Glomerular visceral epithelial cell (primary cell): ENCODE data around the gene CNGA4.

Experiments
- DNase-seq: peaks from one replicate; pipeline ENCODE4 v3.0.0-alpha.2; 2016; ENCODE audit errors: extremely low spot score

The CNGA4 gene, protein sequence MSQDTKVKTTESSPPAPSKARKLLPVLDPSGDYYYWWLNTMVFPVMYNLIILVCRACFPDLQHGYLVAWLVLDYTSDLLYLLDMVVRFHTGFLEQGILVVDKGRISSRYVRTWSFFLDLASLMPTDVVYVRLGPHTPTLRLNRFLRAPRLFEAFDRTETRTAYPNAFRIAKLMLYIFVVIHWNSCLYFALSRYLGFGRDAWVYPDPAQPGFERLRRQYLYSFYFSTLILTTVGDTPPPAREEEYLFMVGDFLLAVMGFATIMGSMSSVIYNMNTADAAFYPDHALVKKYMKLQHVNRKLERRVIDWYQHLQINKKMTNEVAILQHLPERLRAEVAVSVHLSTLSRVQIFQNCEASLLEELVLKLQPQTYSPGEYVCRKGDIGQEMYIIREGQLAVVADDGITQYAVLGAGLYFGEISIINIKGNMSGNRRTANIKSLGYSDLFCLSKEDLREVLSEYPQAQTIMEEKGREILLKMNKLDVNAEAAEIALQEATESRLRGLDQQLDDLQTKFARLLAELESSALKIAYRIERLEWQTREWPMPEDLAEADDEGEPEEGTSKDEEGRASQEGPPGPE

GRCh38 chr11:6238902-6239301 lies at the start of gene CNGA4:
Gene CNGA4 (plus strand): TSS chr11:6239089. CDS start chr11:6239207, 118 bp downstream.
- DNase-seq: no peak

DNA sequence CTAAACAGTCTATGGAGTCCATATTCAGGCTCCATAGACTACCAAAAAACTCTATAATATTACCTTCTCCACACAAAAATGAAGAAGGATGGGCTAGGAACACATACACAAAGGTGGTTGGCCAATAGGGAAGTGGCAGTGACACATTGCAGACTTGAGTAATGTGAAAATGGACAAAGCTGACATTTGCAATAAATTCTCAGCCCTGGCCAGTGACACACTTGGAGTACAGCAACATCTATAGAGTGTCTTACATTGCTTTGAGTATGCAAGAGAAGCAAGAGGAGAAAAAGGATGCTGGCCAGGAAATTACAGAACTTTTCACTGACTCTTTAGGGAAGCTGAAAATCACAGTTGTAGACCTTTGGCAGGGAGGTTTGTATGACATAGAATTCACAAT lies 47.1 kb upstream of the CNGA4 start:
- no peak for DNase-seq

GRCh38 chr11:6194065-6194581 lies 44.8 kb upstream of the CNGA4 start:
- DNase-seq: no peak

DNA sequence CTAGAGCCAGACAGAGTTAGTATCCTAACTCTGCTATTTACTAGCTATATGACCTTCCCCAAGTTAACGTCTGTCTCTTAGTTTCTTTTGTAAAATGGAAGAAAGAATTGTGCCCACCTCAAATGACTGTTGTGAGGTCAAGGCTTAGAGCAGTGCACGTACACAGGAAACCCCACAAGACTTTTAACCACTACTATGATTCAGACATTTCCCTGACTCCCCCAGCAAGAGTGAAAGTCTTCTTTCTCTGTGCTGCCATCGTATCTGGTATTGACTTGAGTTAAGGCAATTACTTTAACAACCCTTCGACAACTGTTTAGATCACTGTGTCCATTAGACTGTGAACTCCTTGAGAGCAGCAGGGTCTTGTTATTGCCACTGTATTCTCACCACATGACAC lies 42.5 kb upstream of the CNGA4 start:
- DNase-seq: no peak

GRCh38 chr11:6197466-6198200 lies 41.3 kb upstream of the CNGA4 start:
- DNase-seq: no peak

DNA sequence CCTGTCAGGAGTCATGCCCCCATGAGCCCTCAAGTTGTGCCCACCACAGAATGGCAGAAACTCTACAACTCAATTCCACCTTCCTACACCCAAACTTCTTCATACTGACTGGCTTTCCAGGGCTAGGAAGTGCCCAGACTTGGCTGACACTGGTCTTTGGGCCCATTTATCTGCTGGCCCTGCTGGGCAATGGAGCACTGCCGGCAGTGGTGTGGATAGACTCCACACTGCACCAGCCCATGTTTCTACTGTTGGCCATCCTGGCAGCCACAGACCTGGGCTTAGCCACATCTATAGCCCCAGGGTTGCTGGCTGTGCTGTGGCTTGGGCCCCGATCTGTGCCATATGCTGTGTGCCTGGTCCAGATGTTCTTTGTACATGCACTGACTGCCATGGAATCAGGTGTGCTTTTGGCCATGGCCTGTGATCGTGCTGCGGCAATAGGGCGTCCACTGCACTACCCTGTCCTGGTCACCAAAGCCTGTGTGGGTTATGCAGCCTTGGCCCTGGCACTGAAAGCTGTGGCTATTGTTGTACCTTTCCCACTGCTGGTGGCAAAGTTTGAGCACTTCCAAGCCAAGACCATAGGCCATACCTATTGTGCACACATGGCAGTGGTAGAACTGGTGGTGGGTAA lies 39.6 kb upstream of the CNGA4 start, which contains the start of gene OR52W1:
TSS of gene OR52W1 (plus strand) at position 51 of the 637 bp plus-strand sequence. CDS start at position 51, 0 bp downstream.
- DNase-seq: no peak

- DNase-seq: no peak
Observed at GRCh38 chr11:6200975-6201374, 37.9 kb upstream of the CNGA4 start.

GRCh38 chr11:6201481-6201880 lies 37.4 kb upstream of the CNGA4 start:
- DNase-seq: no peak

DNA sequence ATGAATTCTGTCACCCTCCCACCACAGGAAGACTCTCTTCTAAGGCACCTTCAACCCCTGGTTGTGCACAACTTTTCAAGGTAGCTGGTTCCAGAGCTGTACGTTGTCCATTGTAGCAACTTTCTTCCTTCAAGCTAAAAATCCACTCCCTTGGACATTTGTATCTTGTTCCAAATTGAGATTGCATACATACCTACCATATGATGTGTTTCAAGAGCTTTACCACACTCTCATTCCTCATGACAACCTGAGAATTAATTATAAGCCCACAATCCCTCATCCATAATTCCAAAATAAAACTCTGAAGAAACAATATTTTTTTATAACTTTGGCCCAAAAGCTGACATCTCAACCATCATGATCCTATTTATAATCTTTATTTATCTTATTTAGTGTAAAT lies 36.8 kb upstream of the CNGA4 start:
- DNase-seq: no peak

DNA sequence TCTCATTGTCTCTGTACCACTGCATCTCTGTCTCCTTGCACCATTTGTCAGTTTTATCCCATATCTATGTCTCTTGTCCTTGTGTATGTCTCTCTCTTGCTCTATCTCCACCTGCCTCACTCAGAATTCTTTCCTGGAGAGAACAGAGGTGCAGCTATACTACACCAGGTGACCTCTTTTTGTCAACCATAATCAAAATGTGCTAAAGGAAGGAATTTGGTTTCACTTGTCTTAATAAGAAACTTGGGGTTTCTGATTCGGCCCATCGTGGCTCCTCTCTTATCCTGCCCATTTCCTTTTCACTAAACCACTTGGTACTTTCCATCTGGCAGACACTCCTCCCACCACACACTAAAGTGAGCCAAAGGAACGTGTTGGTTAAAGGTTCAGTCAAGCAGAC lies 35.6 kb upstream of the CNGA4 start:
- no peak for DNase-seq

GRCh38 chr11:6204706-6205105 lies 34.2 kb upstream of the CNGA4 start:
- no peak for DNase-seq

DNA sequence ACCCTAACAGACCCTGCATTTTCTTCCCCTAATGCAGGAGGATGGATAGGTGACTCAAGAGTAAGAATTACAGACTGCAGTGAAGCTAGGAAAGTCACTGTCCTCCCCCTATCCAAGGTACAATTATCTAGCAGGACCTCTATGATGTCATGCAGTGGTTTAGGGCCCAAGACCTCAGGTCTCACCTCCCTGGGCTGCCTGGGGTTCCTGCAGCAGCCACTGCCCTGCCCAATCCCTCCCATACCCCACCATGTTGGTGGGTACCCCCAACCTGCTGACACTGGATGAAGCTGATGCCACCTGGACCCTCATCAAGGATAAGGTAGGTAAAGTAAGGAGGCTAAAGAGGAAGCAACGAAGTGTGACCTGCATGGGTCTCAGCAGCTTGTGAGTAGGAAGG lies 33.5 kb upstream of the CNGA4 start, which contains the start of gene C11orf42:
TSS of gene C11orf42 (plus strand) at position 192 of the 400 bp plus-strand sequence. CDS start at position 251, 59 bp downstream.
- no peak for DNase-seq

GRCh38 chr11:6206456-6207180 lies 32.3 kb upstream of the CNGA4 start:
- DNase-seq: no peak

GRCh38 chr11:6209801-6210200 lies 29.1 kb upstream of the CNGA4 start:
- DNase-seq: no peak

- DNase-seq: no peak
Observed at GRCh38 chr11:6210274-6210955, 28.5 kb upstream of the CNGA4 start.

- DNase-seq: no peak
Observed at GRCh38 chr11:6214530-6214929, 24.4 kb upstream of the CNGA4 start.

GRCh38 chr11:6216501-6216900 lies 22.4 kb upstream of the CNGA4 start:
- DNase-seq: no peak

- no peak for DNase-seq
Observed at GRCh38 chr11:6217722-6218121, 21.2 kb upstream of the CNGA4 start.

DNA sequence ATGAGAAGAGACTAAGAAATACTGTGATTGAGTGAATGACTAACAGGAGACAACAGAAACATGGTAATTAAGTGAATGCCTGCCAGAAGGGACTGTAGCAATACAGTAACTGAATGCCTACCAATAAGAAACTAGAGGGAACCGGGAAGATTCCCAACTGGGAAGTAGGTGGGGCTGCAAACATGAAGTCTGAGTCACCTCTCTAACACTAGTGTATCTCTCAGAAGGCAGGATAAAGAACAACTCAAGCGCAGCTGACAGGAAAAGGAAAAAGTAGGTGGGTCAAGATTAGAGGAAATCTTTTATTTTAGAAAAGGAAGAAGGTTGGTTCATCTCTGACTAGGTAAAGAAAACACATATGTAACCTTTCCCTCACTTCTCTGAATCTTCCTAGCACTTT lies 19.5 kb upstream of the CNGA4 start:
- peak; percentile 56 for DNase-seq

DNA sequence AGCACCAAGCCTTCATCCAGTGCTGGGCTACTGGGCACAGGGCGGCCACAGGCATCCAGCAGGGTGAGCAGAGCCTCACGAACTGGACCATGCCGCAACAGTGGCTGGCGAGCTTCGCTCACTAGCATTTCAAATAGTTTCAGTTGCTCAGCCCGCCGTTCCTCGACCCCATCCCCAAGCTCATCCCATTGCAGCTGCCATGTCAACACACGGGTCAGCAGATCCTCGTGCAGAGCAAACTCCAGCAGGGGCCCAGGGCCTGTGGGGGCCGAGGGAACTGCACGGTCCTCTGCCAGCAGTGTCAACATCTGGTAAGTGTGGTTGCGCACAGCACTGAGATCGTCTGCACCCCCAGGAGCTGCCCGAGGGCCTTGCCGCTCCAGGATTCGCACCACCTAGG lies 15.0 kb upstream of the CNGA4 start:
- DNase-seq: no peak

DNA sequence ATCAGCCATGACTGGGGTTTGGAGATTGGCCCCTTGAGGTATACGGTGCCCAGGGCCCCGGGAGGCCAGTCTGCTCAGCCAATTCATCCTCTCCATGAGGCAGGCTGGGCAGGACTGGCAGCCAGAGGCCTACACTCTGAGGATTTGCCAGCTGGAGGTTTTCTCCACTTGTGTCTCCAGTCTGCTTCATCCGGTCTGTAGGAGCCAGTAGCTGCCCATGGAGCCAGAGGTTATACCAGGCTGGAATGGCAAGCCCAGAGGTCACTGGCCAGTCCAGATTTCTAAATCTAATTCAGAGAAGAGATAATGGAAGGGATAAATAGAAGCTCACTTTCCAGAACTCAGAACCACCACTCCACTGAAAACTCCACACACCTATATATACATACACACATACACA lies 14.5 kb upstream of the CNGA4 start:
- no peak for DNase-seq
